ENCODE measurements around the gene TOB1.

The TOB1 gene

GRCh38 chr17:50866261-50866949 is at the start of gene TOB1:
TOB1 (minus strand) TSS chr17:50866354; CDS start chr17:50864017, 2,337 bp downstream.
- peak; percentile 92 to 94 for DNase-seq (ENCODE audit: low read depth in 1 of 2, low spot score in 1 of 2)

- DNase-seq (ENCODE audit: low read depth in 1 of 2, low spot score in 1 of 2) = no peak
These were observed 48.4 kb upstream of the TOB1 start for GRCh38 chr17:50914505-50915063.

- no peak for DNase-seq (ENCODE audit: low read depth in 1 of 2, low spot score in 1 of 2)
These were observed 47.0 kb upstream of the TOB1 start for GRCh38 chr17:50913120-50913519.

GRCh38 chr17:50911890-50912289 is 45.7 kb upstream of the TOB1 start:
- DNase-seq (ENCODE audit: low read depth in 1 of 2, low spot score in 1 of 2) = no peak

- DNase-seq (ENCODE audit: low read depth in 1 of 2, low spot score in 1 of 2) = no peak
These were observed 45.3 kb upstream of the TOB1 start for GRCh38 chr17:50911450-50911849.

GRCh38 chr17:50909765-50910605 is 43.8 kb upstream of the TOB1 start:
- peak; percentile 24 to 46 for DNase-seq (ENCODE audit: low read depth in 1 of 2, low spot score in 1 of 2)

GRCh38 chr17:50908860-50909764 is 43.0 kb upstream of the TOB1 start:
- no peak for DNase-seq (ENCODE audit: low read depth in 1 of 2, low spot score in 1 of 2)

- DNase-seq (ENCODE audit: low read depth in 1 of 2, low spot score in 1 of 2) = no peak
These were observed 42.1 kb upstream of the TOB1 start for GRCh38 chr17:50908140-50908859.

GRCh38 chr17:50906443-50906842 is 40.3 kb upstream of the TOB1 start:
- no peak for DNase-seq (ENCODE audit: low read depth in 1 of 2, low spot score in 1 of 2)

- DNase-seq (ENCODE audit: low read depth in 1 of 2, low spot score in 1 of 2) = no peak
These were observed 39.3 kb upstream of the TOB1 start for GRCh38 chr17:50905460-50905803.

GRCh38 chr17:50904518-50905459 is 38.6 kb upstream of the TOB1 start:
- DNase-seq (ENCODE audit: low read depth in 1 of 2, low spot score in 1 of 2) = no peak

- DNase-seq (ENCODE audit: low read depth in 1 of 2, low spot score in 1 of 2) = no peak
These were observed 37.7 kb upstream of the TOB1 start for GRCh38 chr17:50903604-50904517.

GRCh38 chr17:50902372-50903353 is 36.5 kb upstream of the TOB1 start:
- DNase-seq (ENCODE audit: low read depth in 1 of 2, low spot score in 1 of 2) = no peak

GRCh38 chr17:50900383-50900892 is 34.3 kb upstream of the TOB1 start:
- no peak for DNase-seq (ENCODE audit: low read depth in 1 of 2, low spot score in 1 of 2)

- no peak for DNase-seq (ENCODE audit: low read depth in 1 of 2, low spot score in 1 of 2)
These were observed 33.6 kb upstream of the TOB1 start for GRCh38 chr17:50899559-50900319.

- no peak for DNase-seq (ENCODE audit: low read depth in 1 of 2, low spot score in 1 of 2)
These were observed 32.9 kb upstream of the TOB1 start for GRCh38 chr17:50899005-50899460.
